Astrocyte (in vitro differentiated cells and primary cell): ENCODE results near the gene BANK1. TPM values are rescaled to one million over a fixed set of nuclear protein-coding genes. Genes with fewer than 3 reads are reported as not detected.

Source experiments
- DNase-seq: peaks from one replicate; pipeline ENCODE4 v3.0.0-alpha.2; 2010; ENCODE audit warnings: low read depth
- FAIRE-seq: peaks from 2 replicates; lab custom pipeline; 2011; peaks lifted over from hg19 to GRCh38; lab: Jason Lieb, UNC
- H2AFZ ChIP-seq: 2 replicates; pipeline ENCODE4 v1.6.0; 2012; ENCODE audit warnings: low read depth, low read length, inconsistent platforms
- H3K27ac ChIP-seq: 2 replicates; pipeline ENCODE4 v1.5.1; 2011; ENCODE audit warnings: low read depth, low read length, inconsistent platforms
- H3K27me3 ChIP-seq: 2 replicates; pipeline ENCODE4 v1.6.0; 2011; ENCODE audit warnings: low read length, inconsistent platforms; ENCODE audit not compliant: insufficient read depth
- H3K36me3 ChIP-seq: 2 replicates; pipeline ENCODE4 v1.5.1; 2011; ENCODE audit warnings: low read length, inconsistent platforms; ENCODE audit not compliant: insufficient read depth
- H3K4me1 ChIP-seq: 2 replicates; pipeline ENCODE4 v1.5.1; 2011; ENCODE audit warnings: low read length, inconsistent platforms; ENCODE audit not compliant: insufficient read depth
- H3K4me2 ChIP-seq: 2 replicates; pipeline ENCODE4 v1.6.0; 2012; ENCODE audit warnings: low read length, inconsistent platforms
- H3K4me3 ChIP-seq: 2 replicates; pipeline ENCODE4 v1.5.1; 2011; ENCODE audit warnings: low read depth, mild to moderate bottlenecking, low read length, inconsistent platforms; ENCODE audit not compliant: insufficient read depth
- H3K79me2 ChIP-seq: 2 replicates; pipeline ENCODE4 v1.6.0; 2012; ENCODE audit warnings: mild to moderate bottlenecking, low read length, inconsistent platforms; ENCODE audit not compliant: insufficient read depth
- H3K9ac ChIP-seq: 2 replicates; pipeline ENCODE4 v1.6.0; 2012; ENCODE audit warnings: mild to moderate bottlenecking, low read length, inconsistent platforms
- H3K9me3 ChIP-seq: 2 replicates; pipeline ENCODE4 v1.5.1; 2012; ENCODE audit warnings: low read depth, mild to moderate bottlenecking, low read length, inconsistent platforms; ENCODE audit not compliant: insufficient read depth
- H4K20me1 ChIP-seq: 2 replicates; pipeline ENCODE4 v1.6.0; 2012; ENCODE audit warnings: low read length, inconsistent platforms; ENCODE audit not compliant: insufficient read depth
- H3K27ac Mint-ChIP-seq: one replicate; pipeline ENCODE4 v1.8.0; 2021; ENCODE audit warnings: mild to moderate bottlenecking, mixed read lengths; ENCODE audit not compliant: unreplicated experiment
- H3K27me3 Mint-ChIP-seq: one replicate; pipeline ENCODE4 v1.8.0; 2021; ENCODE audit warnings: low read depth, mixed read lengths; ENCODE audit not compliant: unreplicated experiment
- H3K36me3 Mint-ChIP-seq: one replicate; pipeline ENCODE4 v1.8.0; 2021; ENCODE audit warnings: low read depth, mixed read lengths; ENCODE audit not compliant: unreplicated experiment
- H3K4me1 Mint-ChIP-seq: one replicate; pipeline ENCODE4 v1.8.0; 2021; ENCODE audit warnings: low read depth, mixed read lengths; ENCODE audit not compliant: unreplicated experiment
- H3K4me3 Mint-ChIP-seq: one replicate; pipeline ENCODE4 v1.8.0; 2021; ENCODE audit warnings: mild to moderate bottlenecking, moderate library complexity, mixed read lengths; ENCODE audit not compliant: unreplicated experiment
- H3K9me3 Mint-ChIP-seq: one replicate; pipeline ENCODE4 v1.8.0; 2021; ENCODE audit warnings: mild to moderate bottlenecking, mixed read lengths; ENCODE audit not compliant: unreplicated experiment
- EZH2 ChIP-seq: IDR thresholded peaks from 2 replicates; pipeline ENCODE4 v1.6.1; 2012; ENCODE audit warnings: mild to moderate bottlenecking, low read length, inconsistent platforms; ENCODE audit not compliant: insufficient read depth
- total RNA-seq: library from RNA; stranded (reverse); gene quantifications from 2 replicates; pipeline ENCODE4 v1.2.1, GENCODE V29; 2021
- TF ChIP-seq, protein P1 (sequence below): IDR thresholded peaks from 2 replicates; pipeline ENCODE4 v1.5.1; 2011; ENCODE audit warnings: low read depth, mild to moderate bottlenecking, inconsistent platforms, low read length, moderate library complexity; ENCODE audit not compliant: insufficient read depth

BANK1 gene
- total RNA-seq, 1 donor from 2014 or later: 1.3 TPM

DNA sequence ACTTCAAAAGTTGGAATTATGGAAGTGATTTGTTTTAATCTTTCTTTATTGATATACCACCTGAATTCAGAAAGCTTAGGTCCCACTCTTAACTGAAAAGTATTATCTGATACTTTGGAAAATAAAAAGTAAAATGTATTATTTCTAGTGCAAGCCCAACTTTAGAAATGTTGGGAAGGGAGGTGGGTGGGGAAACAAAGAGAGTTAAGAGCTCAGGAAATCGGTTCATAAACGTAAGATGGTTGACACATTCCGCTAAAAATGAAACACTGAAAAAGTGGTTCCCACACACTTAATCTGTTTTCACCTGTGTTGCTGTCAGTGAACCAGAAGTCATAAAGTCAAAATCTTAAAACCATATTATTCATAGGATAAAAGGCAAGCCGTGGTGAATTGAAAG is 237.4 kb downstream of the BANK1 start:
- H3K4me1 ChIP-seq: no peaks in the 10 kb centered on the region
- H3K4me1 Mint-ChIP-seq: no peaks in the 10 kb centered on the region
- H3K4me2 ChIP-seq: no peak overlapping the region
- no peak overlapping the region for H3K27ac ChIP-seq
- H3K9me3 Mint-ChIP-seq: peaks cover 2% of the 10 kb centered on the region
- H3K36me3 Mint-ChIP-seq: no peaks in the 10 kb centered on the region
- no peaks in the 10 kb centered on the region for H3K9me3 ChIP-seq
- TF ChIP-seq, protein P1, sequence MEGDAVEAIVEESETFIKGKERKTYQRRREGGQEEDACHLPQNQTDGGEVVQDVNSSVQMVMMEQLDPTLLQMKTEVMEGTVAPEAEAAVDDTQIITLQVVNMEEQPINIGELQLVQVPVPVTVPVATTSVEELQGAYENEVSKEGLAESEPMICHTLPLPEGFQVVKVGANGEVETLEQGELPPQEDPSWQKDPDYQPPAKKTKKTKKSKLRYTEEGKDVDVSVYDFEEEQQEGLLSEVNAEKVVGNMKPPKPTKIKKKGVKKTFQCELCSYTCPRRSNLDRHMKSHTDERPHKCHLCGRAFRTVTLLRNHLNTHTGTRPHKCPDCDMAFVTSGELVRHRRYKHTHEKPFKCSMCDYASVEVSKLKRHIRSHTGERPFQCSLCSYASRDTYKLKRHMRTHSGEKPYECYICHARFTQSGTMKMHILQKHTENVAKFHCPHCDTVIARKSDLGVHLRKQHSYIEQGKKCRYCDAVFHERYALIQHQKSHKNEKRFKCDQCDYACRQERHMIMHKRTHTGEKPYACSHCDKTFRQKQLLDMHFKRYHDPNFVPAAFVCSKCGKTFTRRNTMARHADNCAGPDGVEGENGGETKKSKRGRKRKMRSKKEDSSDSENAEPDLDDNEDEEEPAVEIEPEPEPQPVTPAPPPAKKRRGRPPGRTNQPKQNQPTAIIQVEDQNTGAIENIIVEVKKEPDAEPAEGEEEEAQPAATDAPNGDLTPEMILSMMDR: no peak
- no peak for TF ChIP-seq EZH2
- no peaks in the 10 kb centered on the region for H4K20me1 ChIP-seq
- no peak overlapping the region for H2AFZ ChIP-seq
- DNase-seq: no peak
- no peak overlapping the region for H3K4me3 ChIP-seq
- no peak overlapping the region for H3K9ac ChIP-seq
- FAIRE-seq: no peak
- no peaks in the 10 kb centered on the region for H3K27me3 Mint-ChIP-seq
- H3K27me3 ChIP-seq: no peaks in the 10 kb centered on the region
- H3K79me2 ChIP-seq: no peaks in the 10 kb centered on the region
- H3K27ac Mint-ChIP-seq: no peak overlapping the region
- H3K36me3 ChIP-seq: no peaks in the 10 kb centered on the region
- no peak overlapping the region for H3K4me3 Mint-ChIP-seq

DNA sequence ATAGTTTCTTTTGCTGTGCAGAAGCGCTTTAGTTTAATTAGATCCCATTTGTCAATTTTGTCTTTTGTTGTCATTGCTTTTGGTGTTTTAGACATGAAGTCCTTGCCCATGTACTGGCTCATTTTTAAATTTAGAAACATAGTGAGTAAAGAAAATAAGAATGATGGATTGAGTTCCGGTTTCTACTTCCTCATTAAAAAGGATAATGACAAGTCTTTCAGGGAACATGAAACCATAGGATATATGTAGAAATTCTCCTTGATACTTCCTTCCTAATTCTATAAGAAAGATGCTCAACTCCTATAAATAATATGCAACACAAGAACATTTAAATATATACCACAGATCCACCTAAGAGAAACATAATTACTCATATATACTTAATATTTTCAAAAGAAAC is 240.9 kb downstream of the BANK1 start:
- no peak overlapping the region for H3K4me3 ChIP-seq
- no peaks in the 10 kb centered on the region for H3K4me1 Mint-ChIP-seq
- H3K4me2 ChIP-seq: no peak overlapping the region
- no peaks in the 10 kb centered on the region for H4K20me1 ChIP-seq
- no peak for DNase-seq
- H3K9me3 ChIP-seq: no peaks in the 10 kb centered on the region
- no peak overlapping the region for H3K9ac ChIP-seq
- H3K27ac Mint-ChIP-seq: no peak overlapping the region
- H3K9me3 Mint-ChIP-seq: peaks cover 2% of the 10 kb centered on the region
- no peaks in the 10 kb centered on the region for H3K36me3 ChIP-seq
- H3K27me3 Mint-ChIP-seq: no peaks in the 10 kb centered on the region
- H3K4me3 Mint-ChIP-seq: no peak overlapping the region
- H3K36me3 Mint-ChIP-seq: no peaks in the 10 kb centered on the region
- no peaks in the 10 kb centered on the region for H3K27me3 ChIP-seq
- no peaks in the 10 kb centered on the region for H3K4me1 ChIP-seq
- FAIRE-seq: no peak
- H3K27ac ChIP-seq: no peak overlapping the region
- no peak overlapping the region for H2AFZ ChIP-seq
- no peaks in the 10 kb centered on the region for H3K79me2 ChIP-seq
- TF ChIP-seq, protein P1: no peak
- TF ChIP-seq EZH2: no peak

DNA sequence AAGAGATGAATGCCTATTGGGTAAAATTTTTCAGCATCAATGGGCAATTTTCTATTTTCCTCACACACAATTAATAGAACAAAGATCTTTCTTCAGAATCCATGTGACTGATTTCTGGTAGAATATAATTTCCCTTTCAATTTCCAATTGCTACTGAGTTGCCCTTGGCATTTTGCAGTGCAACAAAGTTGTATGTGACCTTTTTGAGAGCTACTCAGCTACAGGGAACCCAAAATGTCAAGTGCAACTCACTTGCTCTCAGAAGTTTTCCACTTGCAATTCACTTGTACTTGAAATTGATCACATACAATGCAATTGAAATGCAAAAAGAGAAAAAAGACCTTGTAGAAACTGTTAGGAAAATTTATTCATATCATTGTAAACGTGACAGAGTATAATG is 245.5 kb downstream of the BANK1 start:
- H3K27ac Mint-ChIP-seq: no peak overlapping the region
- no peak overlapping the region for H3K4me3 Mint-ChIP-seq
- H3K4me1 ChIP-seq: no peaks in the 10 kb centered on the region
- H4K20me1 ChIP-seq: no peaks in the 10 kb centered on the region
- no peak overlapping the region for H3K4me3 ChIP-seq
- H3K4me1 Mint-ChIP-seq: no peaks in the 10 kb centered on the region
- no peaks in the 10 kb centered on the region for H3K27me3 ChIP-seq
- no peak overlapping the region for H3K9ac ChIP-seq
- no peaks in the 10 kb centered on the region for H3K36me3 Mint-ChIP-seq
- H3K27ac ChIP-seq: no peak overlapping the region
- TF ChIP-seq, protein P1: no peak
- no peak for TF ChIP-seq EZH2
- FAIRE-seq: no peak
- no peaks in the 10 kb centered on the region for H3K27me3 Mint-ChIP-seq
- H3K36me3 ChIP-seq: no peaks in the 10 kb centered on the region
- no peak overlapping the region for H3K4me2 ChIP-seq
- H3K9me3 ChIP-seq: no peaks in the 10 kb centered on the region
- peaks cover 2% of the 10 kb centered on the region for H3K9me3 Mint-ChIP-seq
- no peak for DNase-seq
- no peaks in the 10 kb centered on the region for H3K79me2 ChIP-seq
- H2AFZ ChIP-seq: no peak overlapping the region
